Stimulated activated CD8-positive, alpha-beta memory T cell treated with anti-CD3 and anti-CD28 coated beads, Interleukin-12 subunit alpha, Interleukin-12 subunit beta, amount 100 ng/mL, for 1 hour (primary cell): Measurements from ENCODE around the gene FAM90A1.
"Not testable (repeated sequence)": the region's sequence is repeated elsewhere in the genome, so short reads cannot be mapped to it uniquely, and the experiment has no call there.

Source experiments
- DNase-seq: peaks from one replicate; pipeline ENCODE4 v3.0.0-alpha.2; 2020; ENCODE audit warnings: low read depth

Gene FAM90A1

DNA sequence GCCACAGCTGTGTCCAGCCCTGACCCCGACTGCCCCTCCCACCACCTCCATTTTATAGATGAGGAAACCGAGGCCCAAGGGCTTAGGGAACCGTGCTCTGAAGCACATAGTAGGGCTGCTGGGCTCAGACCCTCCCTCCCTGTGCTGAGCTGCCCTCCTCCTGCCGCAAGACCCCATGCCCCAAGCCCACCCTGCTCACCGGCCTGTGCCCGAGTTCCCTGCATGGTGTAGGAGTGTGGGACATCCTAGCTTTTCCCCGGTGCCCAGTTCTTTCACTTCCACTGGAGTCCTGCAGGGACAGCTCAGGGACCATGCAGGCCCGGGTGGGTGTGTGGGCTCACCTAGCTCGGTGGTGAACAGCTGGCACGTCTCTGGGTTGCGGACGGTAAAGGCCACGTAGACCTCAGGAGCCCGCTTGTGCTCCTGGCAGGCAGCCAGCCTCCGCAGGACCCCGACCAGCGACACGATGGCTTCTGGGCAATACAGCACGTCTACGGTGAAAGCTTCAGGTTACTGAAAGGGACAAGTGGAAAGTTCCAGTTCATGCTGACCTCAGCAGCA is 6.6 kb upstream of the FAM90A1 start:
- DNase-seq, result not testable (repeated sequence)

DNA sequence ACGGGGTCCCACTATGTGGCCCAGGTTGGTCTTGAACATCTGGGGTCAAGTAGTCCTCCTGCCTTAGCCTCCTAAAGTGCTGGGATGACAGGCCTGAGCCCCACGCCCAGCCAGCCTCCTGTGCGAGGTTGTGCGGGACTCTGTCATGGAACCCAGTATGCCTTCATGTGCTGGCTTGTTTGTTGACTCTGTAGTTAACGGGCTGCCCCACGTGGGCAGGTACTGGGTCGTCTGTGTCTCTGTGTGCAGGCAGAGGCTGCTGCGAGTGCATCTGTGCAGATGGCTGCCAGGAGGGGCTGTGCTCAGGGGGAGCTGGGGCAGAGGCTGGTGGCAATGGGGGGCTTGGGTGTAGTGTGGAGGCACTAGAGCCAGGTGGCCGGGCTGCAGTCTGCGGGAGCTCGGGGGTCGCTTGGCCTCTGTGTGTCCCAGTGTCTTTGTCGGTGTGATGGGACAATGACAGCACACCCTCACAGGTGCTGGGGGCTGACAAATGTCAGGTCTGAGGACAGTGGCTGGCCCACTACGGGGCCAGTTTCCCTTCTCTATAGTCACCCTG is 6.0 kb upstream of the FAM90A1 start:
- not testable (repeated sequence) for DNase-seq

DNA sequence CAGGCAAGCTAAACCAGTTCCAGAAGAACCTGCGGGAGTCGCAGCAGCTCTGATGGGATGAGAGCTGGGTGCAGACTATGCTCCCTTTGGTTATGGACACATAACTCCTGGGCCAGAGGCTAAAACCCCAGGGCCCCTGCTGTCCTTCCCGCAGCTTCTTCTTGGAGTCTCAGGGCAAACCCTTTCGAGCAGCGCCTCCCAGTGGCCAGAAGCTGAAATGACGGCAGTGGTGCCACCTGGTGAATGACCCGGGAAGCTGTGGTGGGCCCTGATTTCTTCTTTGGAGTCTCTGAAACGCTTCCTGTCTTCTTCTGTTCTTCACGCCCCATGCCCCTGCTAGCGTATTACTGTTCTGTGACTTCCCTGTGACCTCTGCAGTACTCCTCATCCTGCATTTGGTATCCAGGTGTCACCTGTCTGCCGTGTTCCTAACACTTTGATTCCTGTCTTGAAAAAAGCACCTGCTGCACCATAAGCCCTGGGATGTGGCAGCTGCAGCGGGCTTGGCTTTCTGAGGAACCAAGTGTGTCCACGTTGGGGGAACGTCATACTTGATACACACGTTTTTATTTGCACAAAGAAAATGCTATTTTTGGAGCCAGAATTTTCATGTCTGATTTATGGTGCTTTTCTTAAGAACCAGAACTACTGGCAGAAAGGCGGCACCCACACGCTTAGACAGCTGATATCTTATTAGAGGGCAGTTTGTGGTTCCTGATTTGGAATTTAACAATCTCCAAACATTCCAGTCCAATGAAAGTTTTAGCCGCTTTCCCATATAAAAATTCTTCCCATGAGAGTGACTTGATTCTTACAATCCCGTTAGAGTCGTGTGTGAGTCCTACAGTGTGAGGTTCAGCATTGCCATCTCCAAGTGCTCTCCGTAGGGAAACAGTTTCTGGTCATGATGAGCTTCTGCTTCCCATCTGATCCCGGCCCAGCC is 4.5 kb upstream of the FAM90A1 start:
- peak; percentile 43 for DNase-seq

DNA sequence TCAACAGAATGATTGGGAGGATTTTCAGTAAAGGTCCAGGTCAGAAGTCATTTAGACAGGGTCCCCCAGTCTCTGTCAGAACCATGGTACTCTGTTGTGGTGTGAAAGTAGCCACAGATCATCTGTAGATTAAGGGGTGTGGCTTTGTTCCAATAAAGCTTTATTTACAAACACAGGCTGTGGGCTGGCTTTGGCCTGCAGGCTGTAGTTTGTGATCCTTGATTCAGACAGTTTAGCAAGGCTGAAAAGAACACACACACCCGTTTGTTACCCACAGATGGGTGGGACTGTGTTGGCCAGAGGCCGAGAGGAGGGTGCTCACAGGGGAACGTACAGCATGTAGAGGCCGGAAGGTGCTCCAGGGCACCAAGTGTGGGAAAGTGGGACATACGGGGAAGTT is 3.6 kb upstream of the FAM90A1 start:
- DNase-seq, result not testable (repeated sequence)

DNA sequence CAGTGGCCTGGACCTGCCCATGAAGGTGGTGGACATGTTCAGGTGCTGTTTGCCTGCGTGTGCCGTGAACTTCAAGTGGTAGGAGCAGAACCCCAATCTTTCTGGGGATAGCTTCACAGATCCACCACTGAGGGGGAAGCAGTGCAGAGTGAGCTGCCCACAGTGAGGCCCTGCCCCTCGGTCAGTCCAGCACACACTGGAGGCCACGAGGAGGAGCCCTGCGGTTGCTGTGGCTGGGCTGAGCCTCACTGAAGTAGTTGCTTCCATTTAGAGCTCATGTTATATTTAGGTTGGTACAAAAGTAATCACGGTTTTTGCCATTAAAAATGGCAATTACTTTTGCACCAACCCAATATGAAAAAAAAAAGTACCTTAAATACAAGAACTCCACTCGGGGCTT is 2.1 kb upstream of the FAM90A1 start:
- DNase-seq, result not testable (repeated sequence)

DNA sequence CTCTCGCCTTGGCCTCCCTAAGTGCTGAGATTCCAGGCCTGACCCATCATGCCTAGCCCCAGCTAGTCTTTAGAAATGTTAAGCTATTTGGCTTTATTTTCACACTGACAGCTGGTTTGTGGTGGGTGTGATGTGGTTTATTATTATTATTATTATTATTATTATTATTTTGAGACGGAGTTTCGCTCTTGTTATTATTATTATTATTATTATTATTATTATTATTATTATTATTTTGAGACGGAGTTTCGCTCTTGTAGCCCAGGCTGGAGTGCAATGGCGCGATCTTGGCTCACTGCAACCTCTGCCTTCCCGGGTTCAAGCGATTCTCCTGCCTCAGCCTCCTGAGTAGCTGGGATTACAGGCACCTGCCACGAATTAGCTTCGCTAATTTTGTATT is 1.2 kb upstream of the FAM90A1 start:
- not testable (repeated sequence) for DNase-seq

DNA sequence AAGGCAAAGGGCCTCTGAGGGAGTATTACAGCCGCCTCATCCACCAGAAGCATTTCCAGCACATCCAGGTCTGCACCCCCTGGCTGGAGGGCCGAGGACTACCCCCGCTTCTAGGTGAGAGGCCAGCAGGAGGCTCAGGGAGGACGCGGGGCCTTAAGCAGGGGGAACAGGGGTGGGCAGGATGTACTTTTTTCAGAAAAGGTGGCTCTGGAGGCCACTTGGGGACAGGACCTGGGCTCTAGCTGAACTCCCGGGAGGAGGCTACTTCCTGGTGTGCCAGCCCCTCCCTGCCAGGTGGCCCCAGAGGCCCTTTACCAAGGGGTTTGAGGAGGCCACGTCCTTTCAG is 287 bp upstream of the FAM90A1 start:
- not testable (repeated sequence) for DNase-seq

DNA sequence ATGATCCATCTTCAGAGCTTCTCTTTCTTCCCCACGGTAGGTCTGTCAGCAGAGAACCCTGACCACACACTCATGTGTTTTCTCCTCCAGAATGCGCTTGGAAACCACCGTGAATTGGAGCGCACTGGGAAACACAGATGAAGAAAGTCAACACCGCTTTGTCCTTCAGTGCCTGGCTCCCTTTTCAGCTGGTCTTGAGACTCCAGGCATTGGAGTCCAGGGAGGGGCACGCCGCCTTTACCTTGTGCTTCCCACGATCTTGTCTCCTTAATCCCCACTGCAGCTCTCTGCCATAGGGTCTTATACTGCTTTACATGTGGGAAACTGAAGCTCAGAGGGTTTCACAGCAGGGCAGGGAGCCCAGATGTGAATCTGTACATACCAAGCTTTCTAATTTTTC is 1.1 kb downstream of the FAM90A1 start:
- no peak for DNase-seq

DNA sequence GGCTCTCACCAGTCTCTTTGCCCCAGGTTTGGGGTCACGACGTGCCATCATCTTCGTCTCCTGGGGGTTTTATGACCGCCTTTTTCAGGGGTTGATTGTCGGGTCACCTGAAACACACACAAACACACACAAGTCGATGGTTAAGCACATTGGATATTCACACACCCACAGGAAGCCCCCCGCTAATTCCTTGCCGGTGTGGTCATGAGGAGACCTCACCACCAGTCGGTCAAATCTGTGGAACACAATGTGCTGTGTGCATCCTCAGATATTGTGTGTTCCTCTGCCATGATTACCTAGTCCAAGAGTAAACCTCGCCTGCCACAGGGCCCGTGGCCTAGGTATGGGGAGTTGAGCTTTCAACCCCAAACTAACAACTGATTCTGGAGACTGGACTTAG is 2.6 kb downstream of the FAM90A1 start:
- not testable (repeated sequence) for DNase-seq

DNA sequence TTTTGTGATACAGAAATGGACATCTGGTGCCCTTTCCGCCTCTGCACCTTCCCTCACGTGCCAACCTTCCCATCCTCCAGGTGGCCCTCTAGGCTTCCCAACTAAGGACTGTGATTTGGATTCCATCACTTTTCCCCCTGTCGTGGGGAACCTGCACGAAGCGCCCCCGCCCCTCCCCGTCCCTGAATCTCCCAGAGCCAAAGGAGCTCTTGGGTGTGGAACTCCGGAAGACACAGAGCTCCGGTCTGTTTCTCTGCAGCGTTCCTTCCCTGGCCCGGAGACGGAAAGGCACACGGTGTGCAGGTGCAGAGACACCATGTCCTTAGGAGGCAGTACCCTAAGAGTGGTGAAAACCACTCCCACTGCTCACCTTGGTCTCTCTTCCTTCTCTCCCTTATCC is 3.8 kb downstream of the FAM90A1 start:
- DNase-seq, result not testable (repeated sequence)

DNA sequence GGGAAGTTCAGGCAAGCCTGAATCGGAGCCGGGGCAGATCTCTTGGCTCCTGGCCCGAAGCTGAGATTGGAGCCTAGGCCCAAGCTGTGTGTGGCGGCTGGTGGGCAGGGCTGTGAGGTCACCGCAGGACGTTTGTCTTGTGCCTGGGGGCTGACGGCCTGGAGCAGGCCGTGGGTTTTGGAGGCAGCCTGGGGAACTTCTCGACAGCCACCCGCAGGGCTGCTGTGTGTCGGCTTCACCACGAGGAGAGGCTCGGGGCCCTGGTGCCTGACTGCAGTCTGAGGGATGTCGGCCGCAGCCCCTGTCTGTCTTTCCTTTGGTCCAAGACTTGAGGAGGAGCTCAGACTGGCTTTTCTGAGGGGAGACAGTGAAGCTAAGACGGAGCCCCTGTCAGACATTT is 5.1 kb downstream of the FAM90A1 start:
- not testable (repeated sequence) for DNase-seq

DNA sequence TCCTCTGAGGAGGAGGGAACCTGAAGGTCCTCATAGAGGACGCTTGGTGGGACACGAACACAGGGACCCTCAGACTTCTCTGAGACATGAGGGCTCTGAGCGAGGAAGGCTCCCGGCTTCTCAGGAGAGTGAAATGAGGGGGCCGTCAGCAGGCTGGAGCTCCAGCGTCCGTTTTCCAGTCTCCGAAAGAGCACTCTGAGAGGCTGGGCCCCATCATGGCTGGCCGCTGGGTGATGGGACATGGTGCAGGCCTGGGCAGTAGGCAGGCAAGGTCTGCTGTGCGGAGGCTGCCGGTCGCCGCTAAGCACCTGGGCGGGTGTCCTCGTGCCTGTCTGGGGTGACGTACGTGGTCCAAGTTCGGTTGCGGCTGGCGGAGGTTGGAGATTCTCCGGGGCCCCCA is 5.6 kb downstream of the FAM90A1 start:
- not testable (repeated sequence) for DNase-seq

DNA sequence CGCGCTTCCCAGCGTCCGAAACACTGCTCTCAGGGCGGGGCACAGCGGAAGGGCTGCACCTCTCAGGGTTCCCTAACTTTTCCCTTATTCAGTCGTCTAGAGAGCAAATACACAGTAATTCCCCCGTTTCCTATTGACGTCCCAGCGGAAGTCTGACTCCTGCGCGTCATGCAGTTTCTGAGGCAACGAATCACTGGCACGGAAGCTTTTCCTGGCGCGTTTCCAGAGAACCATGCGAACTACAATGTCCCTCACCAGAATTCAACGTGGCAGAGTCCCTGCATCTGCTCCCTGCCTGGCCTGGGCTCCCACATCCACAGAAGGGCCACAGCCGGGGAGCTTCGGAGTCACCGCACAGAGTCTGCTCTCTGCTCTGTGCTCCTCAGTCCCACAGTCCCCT is 6.0 kb downstream of the FAM90A1 start:
- DNase-seq, result not testable (repeated sequence)

DNA sequence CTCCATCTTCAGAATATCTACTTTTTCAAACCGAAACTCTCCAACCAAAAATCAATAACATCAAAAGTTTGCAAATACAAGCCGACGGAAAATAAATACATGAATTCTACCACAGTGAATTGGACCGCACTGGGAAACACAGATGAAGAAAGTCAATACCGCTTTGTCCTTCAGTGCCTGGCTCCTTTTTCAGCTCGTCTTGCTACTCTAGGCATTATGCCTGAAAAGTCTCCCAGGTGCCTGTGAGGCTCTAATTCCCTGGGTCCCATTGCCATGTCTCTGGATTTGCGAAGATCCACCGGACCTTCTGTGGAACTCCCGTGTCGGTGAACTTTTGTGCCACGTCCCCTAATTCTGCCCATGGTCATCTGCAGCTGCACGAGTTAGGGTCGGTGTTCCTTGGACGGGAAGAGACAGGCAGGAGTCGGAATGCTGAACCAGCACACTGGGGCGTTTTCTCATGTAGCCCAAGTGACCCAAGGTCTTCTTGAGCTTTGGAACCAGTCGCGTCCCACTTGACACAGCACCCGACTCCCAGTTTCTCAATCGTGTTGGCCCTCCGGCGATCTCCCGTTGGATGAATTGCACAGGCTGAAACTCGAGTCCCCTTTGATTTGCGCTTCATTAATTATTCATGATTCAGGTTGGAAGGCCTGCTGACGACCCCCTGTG is 8.6 kb downstream of the FAM90A1 start:
- DNase-seq, result not testable (repeated sequence)

DNA sequence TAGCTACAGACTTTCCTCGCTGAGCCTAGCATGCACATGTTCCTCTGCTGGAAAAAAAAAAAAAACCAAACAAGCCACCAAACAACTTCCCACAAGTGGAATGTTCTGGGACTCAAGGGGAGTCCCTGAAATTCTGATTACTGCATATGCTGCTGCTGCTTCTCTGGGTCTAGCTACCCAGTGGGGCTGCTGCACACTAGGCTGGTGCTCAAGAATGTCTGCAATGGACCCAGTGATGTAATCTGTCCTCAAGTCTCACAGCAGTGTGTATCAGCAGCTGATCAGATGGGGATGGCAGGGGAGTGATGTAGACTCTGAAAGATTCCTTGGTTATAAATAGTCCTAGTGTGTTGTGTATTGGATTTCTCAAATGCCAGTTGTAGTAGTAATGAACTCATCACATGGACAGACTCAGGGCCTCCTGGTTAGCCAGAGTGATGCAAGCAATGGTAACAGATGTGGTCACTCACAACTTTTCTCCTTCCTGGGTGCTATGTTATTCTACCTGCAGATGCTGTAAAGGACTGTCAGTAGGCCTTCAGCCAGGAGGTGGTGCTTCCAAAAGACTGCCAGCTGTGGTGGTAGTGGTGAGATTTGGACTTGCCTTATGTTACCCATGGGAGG is 29.6 kb downstream of the FAM90A1 start:
- DNase-seq, result not testable (repeated sequence)

DNA sequence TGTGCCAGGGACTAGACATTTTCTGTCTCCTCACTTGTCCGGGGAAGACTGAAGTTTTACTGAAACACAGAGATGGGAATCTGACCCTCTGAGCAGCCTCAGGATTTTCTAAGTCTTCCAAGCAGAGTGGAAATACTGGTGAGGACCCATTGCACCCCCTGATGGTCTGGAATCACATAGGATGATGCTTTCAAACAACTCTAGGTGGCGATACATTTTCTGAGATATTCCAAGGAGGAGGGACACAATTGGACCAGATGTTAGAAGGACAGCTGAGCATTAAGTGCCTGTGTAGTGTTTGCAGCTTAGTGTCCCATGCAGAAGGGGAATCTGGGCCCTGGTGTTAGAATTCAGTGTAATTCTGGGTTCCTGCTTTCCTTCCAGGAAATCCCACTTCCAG is 39.3 kb downstream of the FAM90A1 start:
- not testable (repeated sequence) for DNase-seq

DNA sequence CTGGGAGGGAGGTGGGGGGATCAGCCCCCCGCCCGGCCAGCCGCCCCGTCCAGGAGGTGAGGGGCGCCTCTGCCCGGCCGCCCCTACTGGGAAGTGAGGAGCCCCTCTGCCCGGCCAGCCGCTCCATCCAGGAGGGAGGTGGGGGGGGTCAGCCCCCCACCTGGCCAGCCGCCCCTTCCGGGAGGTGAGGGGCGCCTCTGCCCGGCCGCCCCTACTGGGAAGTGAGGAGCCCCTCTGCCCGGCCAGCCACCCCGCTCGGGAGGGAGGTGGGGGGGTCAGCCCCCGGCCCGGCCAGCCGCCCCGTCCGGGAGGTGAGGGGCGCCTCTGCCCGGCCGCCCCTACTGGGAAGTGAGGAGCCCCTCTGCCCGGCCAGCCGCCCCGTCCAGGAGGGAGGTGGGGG is 43.2 kb downstream of the FAM90A1 start:
- not testable (repeated sequence) for DNase-seq

DNA sequence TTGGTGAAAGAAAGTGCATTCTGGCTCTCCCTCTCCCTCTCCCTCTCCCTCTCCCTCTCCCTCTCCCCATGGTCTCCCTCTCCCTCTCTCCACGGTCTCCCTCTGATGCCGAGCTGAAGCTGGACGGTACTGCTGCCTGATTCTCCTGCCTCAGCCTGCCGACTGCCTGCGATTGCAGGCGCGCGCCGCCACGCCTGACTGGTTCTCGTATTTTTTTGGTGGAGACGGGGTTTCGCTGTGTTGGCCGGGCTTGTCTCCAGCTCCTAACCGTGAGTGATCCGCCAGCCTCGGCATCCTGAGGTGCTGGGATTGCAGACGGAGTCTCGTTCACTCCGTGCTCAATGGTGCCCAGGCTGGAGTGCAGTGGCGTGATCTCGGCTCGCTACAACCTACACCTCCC is 44.1 kb downstream of the FAM90A1 start:
- not testable (repeated sequence) for DNase-seq

DNA sequence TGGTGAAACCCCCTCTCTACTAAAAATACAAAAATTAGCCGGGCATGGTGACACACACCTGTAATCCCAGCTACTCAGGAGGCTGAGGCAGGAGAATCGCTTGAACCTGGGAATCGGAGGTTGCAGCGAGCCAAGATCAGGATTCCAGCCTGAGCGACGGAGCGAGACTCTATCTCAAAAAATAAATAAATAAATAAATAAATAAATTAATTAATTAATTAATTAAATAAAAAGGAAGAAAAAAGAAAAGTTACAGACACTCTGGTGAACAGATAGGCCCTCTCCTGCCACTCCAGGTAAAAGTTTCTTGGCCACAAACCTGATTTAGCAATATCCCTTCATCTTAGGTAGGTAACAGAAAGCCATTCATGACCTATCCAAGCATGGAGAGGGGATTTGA is 44.5 kb downstream of the FAM90A1 start:
- not testable (repeated sequence) for DNase-seq

DNA sequence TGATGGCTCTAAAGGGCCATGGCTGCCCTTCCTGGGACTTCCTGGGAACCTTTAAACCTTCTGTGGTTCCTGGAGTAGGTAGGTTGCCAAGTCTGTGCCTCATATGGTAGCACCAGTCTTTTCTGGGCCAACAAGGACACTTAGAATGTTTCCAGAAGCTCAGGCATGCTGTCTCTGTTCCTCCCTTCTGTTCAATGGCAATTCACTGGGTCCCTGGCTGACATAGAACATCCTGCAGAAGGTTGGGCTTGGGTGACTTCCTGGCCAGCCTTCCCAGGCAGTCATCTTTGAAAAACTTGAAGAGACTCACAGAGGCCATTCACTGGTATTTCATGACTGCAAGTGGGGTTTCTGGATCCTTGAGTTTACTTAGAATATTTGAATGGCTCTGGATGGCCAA is 46.1 kb downstream of the FAM90A1 start:
- not testable (repeated sequence) for DNase-seq

DNA sequence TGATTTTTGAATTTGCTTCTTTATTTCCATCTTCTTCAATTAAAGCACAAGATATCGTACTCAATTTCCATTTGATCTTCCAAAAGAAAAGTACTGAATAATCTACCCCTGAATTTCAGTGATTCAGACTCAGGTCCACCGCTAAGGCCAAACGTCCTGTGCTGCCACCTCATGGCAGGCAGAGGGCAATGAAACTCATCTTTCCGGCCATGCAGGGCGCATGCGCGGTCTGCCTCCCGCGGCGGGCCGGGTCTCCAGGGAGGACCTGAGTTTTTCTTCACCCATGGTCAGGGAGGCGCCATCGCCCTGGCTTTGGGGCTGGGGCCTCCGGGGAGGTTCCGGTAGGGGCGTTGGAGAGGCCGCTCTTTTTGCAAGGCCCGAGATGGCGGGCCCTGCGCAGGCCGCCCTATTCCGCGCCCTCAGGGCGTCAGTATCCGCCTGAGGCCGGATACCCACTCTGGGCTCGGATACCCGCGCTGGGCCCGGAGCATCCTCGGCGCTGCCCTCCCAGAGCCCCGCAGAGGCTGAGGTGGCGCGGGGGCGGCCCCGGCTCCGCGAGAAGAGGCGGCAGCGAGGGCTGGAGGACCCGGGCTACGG is 47.3 kb downstream of the FAM90A1 start:
- DNase-seq, result peak; percentile 35

DNA sequence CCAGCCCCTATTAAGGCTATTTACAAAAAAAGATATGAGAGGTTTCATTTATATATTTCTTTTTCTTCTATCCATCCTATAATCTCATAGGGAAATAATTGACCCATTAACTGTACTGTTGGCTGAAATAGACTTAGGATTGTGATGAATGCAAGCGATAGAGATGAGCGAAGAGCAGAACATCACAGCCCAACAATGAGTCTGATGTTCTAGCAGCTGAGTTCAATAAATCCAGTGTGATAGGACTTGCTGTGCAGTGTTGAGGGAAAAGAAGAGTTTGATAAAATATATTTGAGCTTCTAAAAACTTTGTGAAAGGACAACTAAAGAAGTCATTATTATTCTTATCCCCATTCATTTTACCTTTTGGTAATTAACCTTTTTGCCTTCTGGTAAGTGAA is 54.5 kb downstream of the FAM90A1 start:
- not testable (repeated sequence) for DNase-seq
